HepG2 (cell line): ENCODE results near the gene ARL4D. TPM values are rescaled to one million over a fixed set of nuclear protein-coding genes. Genes with fewer than 3 reads are reported as not detected.
A peak's percentile ranks its signal among the peaks of the same experiment; 100 is the strongest.

Experiments
- BCL6 ChIP-seq: IDR thresholded peaks from 2 replicates; pipeline ENCODE4 v1.6.1; 2016; ENCODE audit warnings: missing genetic modification reagents, missing compliant biosample characterization
- CENPX ChIP-seq: sonication (generic); formaldehyde crosslinking; IDR thresholded peaks from 2 replicates; pipeline ENCODE4 v1.9.0; 2021; ENCODE audit warnings: mild to moderate bottlenecking, missing genetic modification reagents, moderate library complexity
- GABPB1 ChIP-seq: IDR thresholded peaks from 2 replicates; pipeline ENCODE4 v1.6.1; 2016; ENCODE audit warnings: mild to moderate bottlenecking, missing genetic modification reagents, moderate library complexity, missing compliant biosample characterization
- GTF2F1 ChIP-seq: fragments of 150-350 bp; IDR thresholded peaks from 2 replicates; pipeline ENCODE4 v1.6.1; 2014; ENCODE audit warnings: low read length
- HMG20B ChIP-seq: conservative IDR thresholded peaks from 2 replicates; pipeline ENCODE4 v1.6.1; 2016; ENCODE audit warnings: missing genetic modification reagents, missing compliant biosample characterization
- JUN ChIP-seq: sonication (generic); formaldehyde crosslinking; IDR thresholded peaks from 2 replicates; pipeline ENCODE4 v1.4.0; 2020; ENCODE audit warnings: mild to moderate bottlenecking, missing genetic modification reagents
- MIER2 ChIP-seq: IDR thresholded peaks from 2 replicates; pipeline ENCODE4 v1.6.1; 2016; ENCODE audit warnings: missing biosample characterization, missing genetic modification reagents
- PAX8 ChIP-seq: sonication (generic); formaldehyde crosslinking; IDR thresholded peaks from 2 replicates; pipeline ENCODE4 v1.8.0; 2022; ENCODE audit warnings: mild to moderate bottlenecking, missing genetic modification reagents, borderline replicate concordance
- POLR2G ChIP-seq: fragments of 200-400 bp; formaldehyde crosslinking; IDR thresholded peaks from 2 replicates; pipeline ENCODE4 v1.6.1; 2018; ENCODE audit warnings: mild to moderate bottlenecking, low read depth, low read length, moderate library complexity
- RELA ChIP-seq: sonication (generic); formaldehyde crosslinking; IDR thresholded peaks from 2 replicates; pipeline ENCODE4 v1.4.0; 2020; ENCODE audit warnings: missing genetic modification reagents
- SIN3B ChIP-seq: fragments of 150-350 bp; IDR thresholded peaks from 2 replicates; pipeline ENCODE4 v1.6.1; 2014; ENCODE audit warnings: low read length
- SRF ChIP-seq: IDR thresholded peaks from 2 replicates; pipeline ENCODE4 v1.6.1; 2011; ENCODE audit warnings: mild to moderate bottlenecking, low read depth, low read length, moderate library complexity
- UBTF ChIP-seq: sonication (generic); formaldehyde crosslinking; IDR thresholded peaks from 2 replicates; pipeline ENCODE4 v1.4.0; 2020; ENCODE audit warnings: mild to moderate bottlenecking, missing genetic modification reagents
- ZNF468 ChIP-seq: sonication (generic); formaldehyde crosslinking; IDR thresholded peaks from 2 replicates; pipeline ENCODE4 v1.8.0; 2022; ENCODE audit warnings: mild to moderate bottlenecking, moderate library complexity, missing genetic modification reagents
- ZNF788 ChIP-seq: sonication (generic); formaldehyde crosslinking; IDR thresholded peaks from 2 replicates; pipeline ENCODE4 v1.5.0; 2020; ENCODE audit warnings: mild to moderate bottlenecking, missing genetic modification reagents, borderline replicate concordance
- ZNF790 ChIP-seq: sonication (generic); formaldehyde crosslinking; IDR thresholded peaks from 2 replicates; pipeline ENCODE4 v1.8.0; 2022; ENCODE audit warnings: missing genetic modification reagents, mild to moderate bottlenecking, borderline replicate concordance
- polyA plus RNA-seq, 8 experiments: library from polyadenylated mRNA; depleted of rRNA in 3 of 8; stranded (reverse) in 7 of 8; unstranded in 1 of 8; fragments of >200 nt; fragmentation: Illumina TruSeq in 4 of 8; extraction: Trizol in 4 of 8; gene quantifications; 2 replicates each; pipeline versions ENCODE4 v1.2.1 to v1.2.3, GENCODE V29; 2011 to 2016; ENCODE audit warnings: low read depth in 4 of 8, missing spikeins in 1 of 8, mixed read lengths in 1 of 8; ENCODE audit not compliant: insufficient read depth in 1 of 8
- total RNA-seq, 5 experiments: library from RNA; depleted of rRNA; stranded (reverse); fragments of >200 nt; fragmentation: Illumina TruSeq; extraction: Trizol; gene quantifications; 2 replicates each; pipeline ENCODE4 v1.2.3, GENCODE V29; 2016; ENCODE audit warnings: low read depth in 1 of 5
- TF ChIP-seq, protein P1 (sequence below): IDR thresholded peaks from 2 replicates; pipeline ENCODE4 v1.6.1; 2016; ENCODE audit warnings: control low read depth

ARL4D gene
- total and polyA plus RNA-seq, 2 of the 13 experiments (the other 11 are each of a cell fraction or from before 2014, with no cell fraction given), result 9.0 to 25.9 TPM

- TF ChIP-seq POLR2G, result no peak
- 0 out of 2 replicates have a peak, but pooled peaks have one; percentile 19 for TF ChIP-seq GABPB1 (CRISPR knock-in tag)
- TF ChIP-seq RELA (CRISPR knock-in tag), result no peak
- TF ChIP-seq BCL6 (CRISPR knock-in tag), result 0 out of 2 replicates have a peak, but pooled peaks have one; percentile 28
- TF ChIP-seq ZNF468 (CRISPR knock-in tag), result no peak
- TF ChIP-seq SRF, result no peak
- TF ChIP-seq, protein P1, sequence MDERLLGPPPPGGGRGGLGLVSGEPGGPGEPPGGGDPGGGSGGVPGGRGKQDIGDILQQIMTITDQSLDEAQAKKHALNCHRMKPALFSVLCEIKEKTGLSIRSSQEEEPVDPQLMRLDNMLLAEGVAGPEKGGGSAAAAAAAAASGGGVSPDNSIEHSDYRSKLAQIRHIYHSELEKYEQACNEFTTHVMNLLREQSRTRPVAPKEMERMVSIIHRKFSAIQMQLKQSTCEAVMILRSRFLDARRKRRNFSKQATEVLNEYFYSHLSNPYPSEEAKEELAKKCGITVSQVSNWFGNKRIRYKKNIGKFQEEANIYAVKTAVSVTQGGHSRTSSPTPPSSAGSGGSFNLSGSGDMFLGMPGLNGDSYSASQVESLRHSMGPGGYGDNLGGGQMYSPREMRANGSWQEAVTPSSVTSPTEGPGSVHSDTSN, result no peak
- peak; percentile 45; the same call in 1 of the 2 replicates for TF ChIP-seq UBTF (CRISPR knock-in tag)
- TF ChIP-seq PAX8 (CRISPR knock-in tag), result no peak
- TF ChIP-seq CENPX (CRISPR knock-in tag), result no peak
- no peak for TF ChIP-seq JUN (CRISPR knock-in tag)
- TF ChIP-seq GTF2F1, result no peak
- no peak for TF ChIP-seq HMG20B (CRISPR knock-in tag)
- TF ChIP-seq ZNF790, result no peak
- no peak for TF ChIP-seq SIN3B
- TF ChIP-seq MIER2 (CRISPR knock-in tag), result no peak
- TF ChIP-seq ZNF788, result 0 out of 2 replicates have a peak, but pooled peaks have one; percentile 55
Observed at GRCh38 chr17:43377056-43377810, 21.6 kb upstream of the ARL4D start (continued).
